Loucy (cell line): ENCODE data around the gene TMPRSS13.

Experiments used
- H2AFZ ChIP-seq: fragments of 200-600 bp; sonication (generic); 2 replicates; pipeline ENCODE4 v1.6.0; 2016; ENCODE audit warnings: antibody characterized with exemption, mild to moderate bottlenecking, low read length, moderate library complexity
- H3F3A ChIP-seq: fragments of 200-600 bp; 2 replicates; pipeline ENCODE4 v1.6.0; 2016; ENCODE audit warnings: antibody characterized with exemption, low read depth, mild to moderate bottlenecking
- H3K27me3 ChIP-seq: fragments of 200-600 bp; sonication (generic); 2 replicates; pipeline ENCODE4 v1.6.1; 2014; ENCODE audit warnings: low read length, mild to moderate bottlenecking; ENCODE audit not compliant: insufficient read depth, poor library complexity, severe bottlenecking
- H3K36me3 ChIP-seq: fragments of 200-600 bp; sonication (generic); 2 replicates; pipeline ENCODE4 v1.6.1; 2016; ENCODE audit warnings: low read length; ENCODE audit not compliant: insufficient read depth
- H3K4me1 ChIP-seq: fragments of 200-600 bp; sonication (generic); 2 replicates; pipeline ENCODE4 v1.5.1; 2014; ENCODE audit warnings: low read length, mild to moderate bottlenecking; ENCODE audit not compliant: insufficient read depth, poor library complexity, severe bottlenecking
- H3K4me2 ChIP-seq: fragments of 200-600 bp; sonication (generic); 2 replicates; pipeline ENCODE4 v1.6.0; 2014; ENCODE audit warnings: antibody characterized with exemption, low read length, low read depth, mild to moderate bottlenecking; ENCODE audit not compliant: poor library complexity, severe bottlenecking
- H3K4me3 ChIP-seq: fragments of 200-600 bp; sonication (generic); 2 replicates; pipeline ENCODE4 v1.5.1; 2014; ENCODE audit warnings: low read length, mild to moderate bottlenecking, mixed read lengths; ENCODE audit not compliant: poor library complexity, severe bottlenecking
- H3K79me2 ChIP-seq: fragments of 200-600 bp; sonication (generic); 2 replicates; pipeline ENCODE4 v1.6.1; 2014; ENCODE audit warnings: low read length; ENCODE audit not compliant: insufficient read depth
- H3K9ac ChIP-seq: fragments of 200-600 bp; sonication (generic); 2 replicates; pipeline ENCODE4 v1.6.0; 2014; ENCODE audit warnings: mild to moderate bottlenecking, low read depth, low read length, moderate library complexity; ENCODE audit not compliant: poor library complexity, severe bottlenecking
- H3K9me2 ChIP-seq: fragments of 200-600 bp; sonication (generic); replicated peaks from 2 replicates; pipeline ENCODE4 v1.6.1; 2016; ENCODE audit warnings: low read depth, low read length, mixed read lengths
- H3K9me3 ChIP-seq: fragments of 200-600 bp; sonication (generic); 2 replicates; pipeline ENCODE4 v1.6.1; 2014; ENCODE audit warnings: mild to moderate bottlenecking, antibody characterized with exemption, low read length, low read depth; ENCODE audit not compliant: insufficient read depth
- H4K20me1 ChIP-seq: fragments of 200-600 bp; sonication (generic); 2 replicates; pipeline ENCODE4 v1.6.0; 2014; ENCODE audit warnings: antibody characterized with exemption, low read length, mild to moderate bottlenecking; ENCODE audit not compliant: insufficient read depth, poor library complexity, severe bottlenecking
- EZH2phosphoT487 ChIP-seq: fragments of 200-600 bp; IDR thresholded peaks from 2 replicates; pipeline ENCODE4 v1.6.1; 2018; ENCODE audit warnings: antibody characterized with exemption, mild to moderate bottlenecking, moderate library complexity, borderline replicate concordance
- TF ChIP-seq, protein P1 (sequence below): fragments of 200-600 bp; sonication (generic); conservative IDR thresholded peaks from 2 replicates; pipeline ENCODE4 v1.5.1; 2014; ENCODE audit warnings: mild to moderate bottlenecking, antibody characterized with exemption, low read length

TMPRSS13 gene

GRCh38 chr11:117877120-117877784 lies 52.0 kb downstream of the TMPRSS13 start:
- peak overlapping the region; percentile 92 for H2AFZ ChIP-seq
- no peaks in the 10 kb centered on the region for H3F3A ChIP-seq
- H3K4me3 ChIP-seq, result peak overlapping the region; percentile 73
- no peaks in the 10 kb centered on the region for H3K36me3 ChIP-seq
- H3K9me3 ChIP-seq, result no peaks in the 10 kb centered on the region
- no peaks in the 10 kb centered on the region for H3K9me2 ChIP-seq
- H3K9ac ChIP-seq, result peak overlapping the region; percentile 81
- peaks cover 10% of the 10 kb centered on the region for H3K27me3 ChIP-seq
- H3K4me1 ChIP-seq, result peaks cover 38% of the 10 kb centered on the region
- no peaks in the 10 kb centered on the region for H4K20me1 ChIP-seq
- H3K79me2 ChIP-seq, result peaks cover 3% of the 10 kb centered on the region; the same call in 1 of the 2 replicates
- peak overlapping the region; percentile 80 for H3K4me2 ChIP-seq
- no peak for TF ChIP-seq EZH2phosphoT487
- TF ChIP-seq, protein P1, sequence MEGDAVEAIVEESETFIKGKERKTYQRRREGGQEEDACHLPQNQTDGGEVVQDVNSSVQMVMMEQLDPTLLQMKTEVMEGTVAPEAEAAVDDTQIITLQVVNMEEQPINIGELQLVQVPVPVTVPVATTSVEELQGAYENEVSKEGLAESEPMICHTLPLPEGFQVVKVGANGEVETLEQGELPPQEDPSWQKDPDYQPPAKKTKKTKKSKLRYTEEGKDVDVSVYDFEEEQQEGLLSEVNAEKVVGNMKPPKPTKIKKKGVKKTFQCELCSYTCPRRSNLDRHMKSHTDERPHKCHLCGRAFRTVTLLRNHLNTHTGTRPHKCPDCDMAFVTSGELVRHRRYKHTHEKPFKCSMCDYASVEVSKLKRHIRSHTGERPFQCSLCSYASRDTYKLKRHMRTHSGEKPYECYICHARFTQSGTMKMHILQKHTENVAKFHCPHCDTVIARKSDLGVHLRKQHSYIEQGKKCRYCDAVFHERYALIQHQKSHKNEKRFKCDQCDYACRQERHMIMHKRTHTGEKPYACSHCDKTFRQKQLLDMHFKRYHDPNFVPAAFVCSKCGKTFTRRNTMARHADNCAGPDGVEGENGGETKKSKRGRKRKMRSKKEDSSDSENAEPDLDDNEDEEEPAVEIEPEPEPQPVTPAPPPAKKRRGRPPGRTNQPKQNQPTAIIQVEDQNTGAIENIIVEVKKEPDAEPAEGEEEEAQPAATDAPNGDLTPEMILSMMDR, result no peak

GRCh38 chr11:117876341-117877119 lies 52.7 kb downstream of the TMPRSS13 start, which contains the start of gene FXYD6:
Gene FXYD6, minus strand, starts transcription at chr11:117876658. Its CDS starts 33,882 bp downstream, at chr11:117842776.
- no peaks in the 10 kb centered on the region for H3K9me2 ChIP-seq
- peaks cover 3% of the 10 kb centered on the region; the same call in 1 of the 2 replicates for H3K79me2 ChIP-seq
- TF ChIP-seq, protein P1, result no peak
- TF ChIP-seq EZH2phosphoT487, result no peak
- no peaks in the 10 kb centered on the region for H3F3A ChIP-seq
- H2AFZ ChIP-seq, result peak within 1 kb of the TSS; percentile 92
- no peaks in the 10 kb centered on the region for H3K36me3 ChIP-seq
- H3K9ac ChIP-seq, result peak within 1 kb of the TSS; percentile 81
- H3K4me3 ChIP-seq, result peak within 1 kb of the TSS; percentile 73
- peak within 1 kb of the TSS; percentile 80 for H3K4me2 ChIP-seq
- H4K20me1 ChIP-seq, result no peaks in the 10 kb centered on the region
- peaks cover 10% of the 10 kb centered on the region for H3K27me3 ChIP-seq
- H3K4me1 ChIP-seq, result peaks cover 38% of the 10 kb centered on the region
- no peaks in the 10 kb centered on the region for H3K9me3 ChIP-seq

- peak overlapping the region; percentile 80 for H3K4me2 ChIP-seq
- peak overlapping the region; percentile 92 for H2AFZ ChIP-seq
- H3K9me2 ChIP-seq, result no peaks in the 10 kb centered on the region
- H3K4me1 ChIP-seq, result peaks cover 38% of the 10 kb centered on the region
- peak overlapping the region; percentile 81 for H3K9ac ChIP-seq
- no peaks in the 10 kb centered on the region for H3K36me3 ChIP-seq
- H3K27me3 ChIP-seq, result peaks cover 10% of the 10 kb centered on the region
- no peaks in the 10 kb centered on the region for H3F3A ChIP-seq
- TF ChIP-seq, protein P1, result no peak
- no peak for TF ChIP-seq EZH2phosphoT487
- no peaks in the 10 kb centered on the region for H4K20me1 ChIP-seq
- H3K79me2 ChIP-seq, result peaks cover 3% of the 10 kb centered on the region; the same call in 1 of the 2 replicates
- no peaks in the 10 kb centered on the region for H3K9me3 ChIP-seq
- H3K4me3 ChIP-seq, result peak overlapping the region; percentile 73
Observed at GRCh38 chr11:117876059-117876340, 53.2 kb downstream of the TMPRSS13 start.
